GM12865 (cell line): ENCODE measurements around the gene CSK.
A peak's percentile ranks its signal among the peaks of the same experiment; 100 is the strongest.
"Not testable (repeated sequence)": the region's sequence is repeated elsewhere in the genome, so short reads cannot be mapped to it uniquely, and the experiment has no call there.

Experiments
- DNase-seq: peaks from one replicate; pipeline ENCODE4 v3.0.0; 2010; ENCODE audit warnings: low read depth
- H3K4me3 ChIP-seq: 2 replicates; pipeline ENCODE4 v1.5.1; 2011; ENCODE audit warnings: mild to moderate bottlenecking, low read depth, low read length, control low read depth
- CTCF ChIP-seq: IDR thresholded peaks from 2 replicates; pipeline ENCODE4 v1.5.1; 2011; ENCODE audit warnings: low read length, control low read depth, low read depth, inconsistent platforms; ENCODE audit not compliant: insufficient read depth; ENCODE audit errors: missing control alignments

Gene CSK

GRCh38 chr15:74781431-74782258 lies at the start of gene CSK:
Gene CSK (plus strand): TSS chr15:74782080. CDS start chr15:74798298, 16,218 bp downstream.
- TF ChIP-seq CTCF = peak; percentile 68
- peak within 1 kb of the TSS; percentile 98 for H3K4me3 ChIP-seq
- DNase-seq = peak; percentile 87

GRCh38 chr15:74732846-74733245 lies 49.0 kb upstream of the CSK start:
- TF ChIP-seq CTCF = no peak
- no peak for DNase-seq
- no peak overlapping the region for H3K4me3 ChIP-seq

GRCh38 chr15:74733269-74733668 lies 48.6 kb upstream of the CSK start:
- H3K4me3 ChIP-seq = no peak overlapping the region
- TF ChIP-seq CTCF = no peak
- DNase-seq = no peak

- TF ChIP-seq CTCF = no peak
Observed at GRCh38 chr15:74735305-74735704, 46.6 kb upstream of the CSK start.

GRCh38 chr15:74738239-74738638 lies 43.6 kb upstream of the CSK start:
- DNase-seq = not testable (repeated sequence)

More at GRCh38 chr15:74735305-74735704, 46.6 kb upstream of the CSK start:
- H3K4me3 ChIP-seq = no peak overlapping the region
- no peak for DNase-seq

GRCh38 chr15:74742422-74742821 lies 39.5 kb upstream of the CSK start:
- no peak for TF ChIP-seq CTCF
- H3K4me3 ChIP-seq = no peak overlapping the region
- DNase-seq = no peak

More at GRCh38 chr15:74738239-74738638, 43.6 kb upstream of the CSK start:
- not testable (repeated sequence) for H3K4me3 ChIP-seq

GRCh38 chr15:74746389-74746788 lies 35.5 kb upstream of the CSK start:
- H3K4me3 ChIP-seq = no peak overlapping the region
- no peak for DNase-seq
- TF ChIP-seq CTCF = no peak
